Immature natural killer cell (primary cell): ENCODE data around the gene ENO1. TPM values are rescaled to one million over a fixed set of nuclear protein-coding genes. Genes with fewer than 3 reads are reported as not detected.
A peak's percentile ranks its signal among the peaks of the same experiment; 100 is the strongest.

ENCODE experiments used
- DNase-seq, 3 donors: peaks; one replicate each; pipeline ENCODE4 v3.0.0; 2022; ENCODE audit warnings: mixed read lengths in 1 of 3
- H3K27ac Mint-ChIP-seq, 6 donors: one replicate each; pipeline ENCODE4 v1.8.0; 2020; ENCODE audit warnings: mixed read lengths in 6 of 6, mild to moderate bottlenecking in 5 of 6, inconsistent platforms in 4 of 6, moderate library complexity in 3 of 6
- H3K27me3 Mint-ChIP-seq, 3 donors: one replicate each; pipeline ENCODE4 v1.8.0; 2020 to 2021; ENCODE audit warnings: low read depth in 3 of 3, mild to moderate bottlenecking in 3 of 3, mixed read lengths in 3 of 3, moderate library complexity in 3 of 3, inconsistent platforms in 1 of 3
- H3K36me3 Mint-ChIP-seq, 3 donors: one replicate each; pipeline ENCODE4 v1.8.0; 2020; ENCODE audit warnings: mixed read lengths in 3 of 3, inconsistent platforms in 2 of 3, mild to moderate bottlenecking in 2 of 3
- H3K4me1 Mint-ChIP-seq, 2 donors: one replicate each; pipeline ENCODE4 v1.8.0; 2020; ENCODE audit warnings: inconsistent platforms in 2 of 2, mild to moderate bottlenecking in 2 of 2, mixed read lengths in 2 of 2, moderate library complexity in 1 of 2
- H3K4me3 Mint-ChIP-seq, 5 donors: one replicate each; pipeline ENCODE4 v1.8.0; 2020; ENCODE audit warnings: mild to moderate bottlenecking in 5 of 5, mixed read lengths in 5 of 5, inconsistent platforms in 3 of 5, moderate library complexity in 3 of 5
- H3K9me3 Mint-ChIP-seq, 6 donors: one replicate each; pipeline ENCODE4 v1.8.0; 2020; ENCODE audit warnings: mild to moderate bottlenecking in 6 of 6, mixed read lengths in 6 of 6, inconsistent platforms in 4 of 6, moderate library complexity in 3 of 6
- polyA plus RNA-seq, 3 donors: library from polyadenylated mRNA; unstranded; fragments of 300-500 nt; fragmentation: Illumina TruSeq; gene quantifications; one replicate each; pipeline ENCODE4 v1.2.3, GENCODE V29; 2021

Gene ENO1
- polyA plus RNA-seq, 3 donors from 2014 or later: 856 to 982 (median 955) TPM

DNA sequence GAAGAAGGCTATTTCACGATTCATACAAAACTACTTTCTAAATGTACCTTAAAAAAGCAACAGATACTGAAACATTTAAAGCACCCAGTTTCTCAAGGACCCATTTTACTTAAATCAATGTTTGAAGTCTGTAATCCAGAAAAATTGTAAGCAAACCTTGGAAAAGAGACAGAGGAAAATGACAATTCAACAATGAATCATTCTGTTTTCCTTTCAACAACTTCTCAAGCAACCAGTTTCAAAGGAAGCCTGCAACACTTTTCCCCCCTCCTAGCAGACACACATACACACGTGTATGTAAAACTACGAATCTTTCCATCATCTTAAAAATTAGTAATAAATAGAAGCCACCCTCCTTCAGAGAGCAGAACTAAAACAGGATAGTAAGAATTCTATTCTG, 62.2 kb downstream of the ENO1 start:
- Mint-ChIP-seq H3K9me3 (no peaks in the 10 kb centered on the region), H3K36me3 (no peaks in the 10 kb centered on the region), H3K27me3 (peaks cover 15 to 22% (median 22%) of the 10 kb centered on the region in 3 donors), H3K4me1 (peaks cover 32 to 46% of the 10 kb centered on the region in 2 donors), H3K4me3 (peak overlapping the region; percentile 89 to 95 (median 92)), H3K27ac (peak overlapping the region; percentile 90 to 98 (median 95))
- DNase-seq: no peak

GRCh38 chr1:8815582-8816151, 62.8 kb downstream of the ENO1 start:
- H3K9me3 Mint-ChIP-seq: no peaks in the 10 kb centered on the region
- no peak for DNase-seq
- H3K4me1 Mint-ChIP-seq: peaks cover 32 to 46% of the 10 kb centered on the region in 2 donors
- peaks cover 15 to 22% (median 20%) of the 10 kb centered on the region in 3 donors for H3K27me3 Mint-ChIP-seq
- H3K4me3 Mint-ChIP-seq: peak overlapping the region; percentile 89 to 95 (median 92)
- no peaks in the 10 kb centered on the region for H3K36me3 Mint-ChIP-seq
- H3K27ac Mint-ChIP-seq: peak overlapping the region; percentile 90 to 98 (median 95)

DNA sequence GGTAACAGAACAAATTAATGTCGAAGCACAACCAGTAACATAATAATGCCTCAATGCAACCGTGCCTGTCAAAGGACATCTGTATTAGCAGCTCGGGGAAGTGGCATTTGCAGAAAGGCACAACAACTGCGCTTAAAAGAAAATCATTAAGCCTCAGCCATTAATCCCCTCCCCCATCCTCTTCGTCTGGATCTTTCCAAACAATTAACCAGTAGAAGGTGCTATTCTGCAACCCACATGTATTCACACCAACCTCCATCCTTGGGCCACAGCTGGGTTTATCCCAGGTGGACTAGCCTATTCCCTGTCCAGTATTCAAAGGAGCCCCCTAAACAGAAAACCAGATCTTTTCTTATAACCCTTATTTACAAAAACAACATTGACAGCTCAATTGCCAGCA, 63.6 kb downstream of the ENO1 start:
- H3K27me3 Mint-ChIP-seq: peaks cover 15 to 22% (median 20%) of the 10 kb centered on the region in 3 donors
- H3K9me3 Mint-ChIP-seq: no peaks in the 10 kb centered on the region
- no peak for DNase-seq
- H3K27ac Mint-ChIP-seq: peak overlapping the region in 5 of 6 donors; percentile 47 to 95 (median 90)
- H3K36me3 Mint-ChIP-seq: no peaks in the 10 kb centered on the region
- peak overlapping the region in 3 of 5 donors; percentile 14 to 90 (median 46) for H3K4me3 Mint-ChIP-seq
- peaks cover 32 to 46% of the 10 kb centered on the region in 2 donors for H3K4me1 Mint-ChIP-seq

GRCh38 chr1:8813991-8814390, 64.5 kb downstream of the ENO1 start:
- DNase-seq: no peak
- no peak overlapping the region for H3K4me3 Mint-ChIP-seq
- H3K27me3 Mint-ChIP-seq: peaks cover 15 to 22% (median 17%) of the 10 kb centered on the region in 3 donors
- H3K4me1 Mint-ChIP-seq: peaks cover 32 to 46% of the 10 kb centered on the region in 2 donors
- no peaks in the 10 kb centered on the region for H3K36me3 Mint-ChIP-seq
- no peaks in the 10 kb centered on the region for H3K9me3 Mint-ChIP-seq
- peak overlapping the region in 3 of 6 donors; percentile 13 to 90 (median 43) for H3K27ac Mint-ChIP-seq

GRCh38 chr1:8813016-8813763, 65.3 kb downstream of the ENO1 start:
- no peak for DNase-seq
- Mint-ChIP-seq H3K9me3 (no peaks in the 10 kb centered on the region), H3K27ac (peak overlapping the region in 1 of 6 donors; percentile 19), H3K36me3 (no peaks in the 10 kb centered on the region), H3K27me3 (peaks cover 15 to 21% (median 16%) of the 10 kb centered on the region in 3 donors), H3K4me1 (peaks cover 28 to 40% of the 10 kb centered on the region in 2 donors), H3K4me3 (no peak overlapping the region)

DNA sequence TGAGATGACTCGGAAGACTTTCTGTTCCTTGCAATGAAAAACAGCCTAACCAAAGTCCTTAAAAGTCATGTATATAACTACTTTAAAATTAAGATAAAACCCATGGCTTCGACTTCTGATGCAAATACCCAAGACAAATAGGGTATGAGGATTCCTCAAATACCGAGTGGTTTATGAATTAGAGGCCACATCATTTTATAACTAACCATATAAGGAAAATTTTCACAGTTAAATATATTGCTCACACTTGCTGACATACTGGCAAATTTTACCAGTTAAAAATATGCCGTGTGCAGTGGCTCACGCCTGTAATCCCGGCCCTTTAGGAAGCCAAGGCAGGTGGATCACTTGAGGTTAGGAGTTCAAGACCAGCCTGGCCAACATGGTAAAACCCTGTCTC, 66.4 kb downstream of the ENO1 start:
- Mint-ChIP-seq H3K9me3 (no peaks in the 10 kb centered on the region), H3K36me3 (no peaks in the 10 kb centered on the region), H3K27ac (no peak overlapping the region), H3K4me3 (no peak overlapping the region), H3K4me1 (peaks cover 23 to 37% of the 10 kb centered on the region in 2 donors), H3K27me3 (peaks cover 7 to 13% (median 8%) of the 10 kb centered on the region in 3 donors)
- DNase-seq: no peak

Other genes starting within 250 kb of the ENO1 start
- gene RERE, start 61.0 kb downstream of the ENO1 start, polyA plus RNA-seq: 1 to 10 TPM; 3.8 to 5.9 (median 3.8) TPM
- gene CA6, start 67.2 kb upstream of the ENO1 start, polyA plus RNA-seq: not detected
- not detected for gene SLC2A7, start 147.7 kb upstream of the ENO1 start, polyA plus RNA-seq
- under 1 TPM in 1 of 3 donors, not detected in 2; 0.07 TPM for gene SLC2A5, start 190.9 kb upstream of the ENO1 start, polyA plus RNA-seq